K562 (cell line): Measurements from ENCODE around the gene OLAH. TPM values are rescaled to one million over a fixed set of nuclear protein-coding genes. Genes with fewer than 3 reads are reported as not detected.

Experiments used
- ATAC-seq: fragments of 200-7000 bp; cut with Tn5 transposase; 3 replicates; pipeline ENCODE4 v1.9.1; 2020; ENCODE audit warnings: moderate library complexity
- BruUV-seq: library from RNA; stranded (reverse); fragments of 400-500 nt; replicated peaks from 2 replicates; lab custom pipeline; 2021; lab: Mats Ljungman, UMichigan
- CTCF ChIA-PET: fragments of 300-600 bp; formaldehyde crosslinking; extraction: SDS; loops from one replicate; lab custom pipeline; 2021; ENCODE audit warnings: low intra/inter-chr PET ratio; lab: Yijun Ruan, JAX
- POLR2A ChIA-PET: fragments of 300-600, 350-650 bp; sonication (Branson Sonifier 250); formaldehyde crosslinking; extraction: SDS; loops from one replicate; lab custom pipeline; 2021; ENCODE audit warnings: antibody characterized with exemption, inconsistent platforms; lab: Yijun Ruan, JAX
- DNase-seq, 4 experiments: peaks; one replicate each; pipeline versions ENCODE4 v3.0.0 to v3.0.0-alpha.2; 2011 to 2018; ENCODE audit warnings: low spot score in 3 of 4, mixed read lengths in 3 of 4; ENCODE audit errors: extremely low read depth in 1 of 4
- FAIRE-seq: peaks from 2 replicates; lab custom pipeline; 2011; peaks lifted over from hg19 to GRCh38; lab: Jason Lieb, UNC
- H2AFZ ChIP-seq: 2 replicates; pipeline ENCODE4 v1.6.0; 2011; ENCODE audit warnings: low read depth, low read length, control low read depth, inconsistent platforms
- H3K27ac ChIP-seq: fragments of 200-600 bp; 3 replicates; pipeline ENCODE4 v1.8.0; 2011; ENCODE audit warnings: low read depth, mild to moderate bottlenecking, control low read depth, inconsistent platforms, low read length, moderate library complexity, mixed read lengths; ENCODE audit errors: extremely low read depth
- H3K27me3 ChIP-seq, 2 experiments: fragments of 300-600 bp in 1 of 2; 2 replicates in 1 of 2; 3 replicates in 1 of 2; pipeline versions ENCODE4 v1.6.0 to v1.8.0; 2011; ENCODE audit warnings: inconsistent platforms in 2 of 2, low read length in 2 of 2, mild to moderate bottlenecking in 1 of 2, mixed read lengths in 1 of 2, moderate library complexity in 1 of 2; ENCODE audit not compliant: control insufficient read depth in 2 of 2, insufficient read depth in 2 of 2
- H3K36me3 ChIP-seq: fragments of 300-600 bp; 3 replicates; pipeline ENCODE4 v1.8.0; 2011; ENCODE audit warnings: mild to moderate bottlenecking, low read length, inconsistent platforms; ENCODE audit not compliant: control insufficient read depth, insufficient read depth
- H3K4me1 ChIP-seq, 2 experiments: fragments of 200-600 bp in 1 of 2; replicated peaks in 1 of 2; 2 replicates in 1 of 2; 3 replicates in 1 of 2; pipeline versions ENCODE4 v1.5.1 to v1.8.0; 2011; ENCODE audit warnings: inconsistent platforms in 2 of 2, low read length in 2 of 2, mild to moderate bottlenecking in 1 of 2, mixed read lengths in 1 of 2, moderate library complexity in 1 of 2; ENCODE audit not compliant: control insufficient read depth in 2 of 2, insufficient read depth in 2 of 2
- H3K4me2 ChIP-seq: 2 replicates; pipeline ENCODE4 v1.6.1; 2011; ENCODE audit warnings: low read length, control low read depth, inconsistent platforms, mixed read lengths; ENCODE audit not compliant: insufficient read depth
- H3K4me3 ChIP-seq: fragments of 200-600 bp; sonication (generic), shearing (Covaris generic); 2 replicates; pipeline ENCODE4 v1.5.1; 2016; ENCODE audit warnings: control low read depth, inconsistent platforms
- H3K79me2 ChIP-seq: fragments of 200-600 bp; 3 replicates; pipeline ENCODE4 v1.8.0; 2011; ENCODE audit warnings: low read length, inconsistent platforms; ENCODE audit not compliant: control insufficient read depth, insufficient read depth
- H3K9ac ChIP-seq, 2 experiments: 2 replicates each; pipeline versions ENCODE4 v1.6.0 to v1.6.1; 2011; ENCODE audit warnings: low read depth in 2 of 2, low read length in 2 of 2, control low read depth in 1 of 2, inconsistent platforms in 1 of 2, mild to moderate bottlenecking in 1 of 2, mixed read lengths in 1 of 2; ENCODE audit not compliant: insufficient read depth in 1 of 2
- H3K9me1 ChIP-seq: one replicate; pipeline ENCODE4 v1.6.0; 2011; ENCODE audit warnings: inconsistent platforms, mild to moderate bottlenecking, low read length, moderate library complexity; ENCODE audit not compliant: control insufficient read depth, insufficient read depth
- H3K9me3 ChIP-seq: replicated peaks from 2 replicates; pipeline ENCODE4 v1.5.1; 2011; ENCODE audit warnings: low read depth, low read length, inconsistent platforms; ENCODE audit not compliant: control insufficient read depth, insufficient read depth
- H4K20me1 ChIP-seq: replicated peaks from 2 replicates; pipeline ENCODE4 v1.6.1; 2011; ENCODE audit warnings: low read length, inconsistent platforms, mixed read lengths; ENCODE audit not compliant: control insufficient read depth, insufficient read depth
- ATF1 ChIP-seq, 2 experiments: fragments of 450-650 bp in 1 of 2; IDR thresholded peaks; 2 replicates each; pipeline ENCODE4 v1.6.1; 2016; ENCODE audit warnings: missing compliant biosample characterization in 1 of 2, missing genetic modification characterization in 1 of 2
- CLOCK ChIP-seq: fragments of 250-450 bp; sonication (Bioruptor Pico); IDR thresholded peaks from 2 replicates; pipeline ENCODE4 v1.4.0; 2020; ENCODE audit warnings: mild to moderate bottlenecking, moderate library complexity, borderline replicate concordance
- GATA2 ChIP-seq: sonication (generic); formaldehyde crosslinking; IDR thresholded peaks from 2 replicates; pipeline ENCODE4 v1.4.0; 2020; ENCODE audit warnings: mild to moderate bottlenecking, missing genetic modification reagents
- PYGO2 ChIP-seq: fragments of 450-650 bp; IDR thresholded peaks from 2 replicates; pipeline ENCODE4 v1.6.1; 2016; ENCODE audit warnings: mild to moderate bottlenecking, missing genetic modification characterization, moderate library complexity, missing compliant biosample characterization
- THRAP3 ChIP-seq: fragments of 450-650 bp; IDR thresholded peaks from 2 replicates; pipeline ENCODE4 v1.6.1; 2016; ENCODE audit warnings: mild to moderate bottlenecking, inconsistent platforms, borderline replicate concordance
- ZFP30 ChIP-seq: fragments of 250-450 bp; sonication (Bioruptor Pico); IDR thresholded peaks from 2 replicates; pipeline ENCODE4 v1.8.0; 2022; ENCODE audit warnings: moderate library complexity, mild to moderate bottlenecking, inconsistent platforms, borderline replicate concordance
- ZNF766 ChIP-seq: fragments of 200-800 bp; sonication (Bioruptor generic); conservative IDR thresholded peaks from 2 replicates; pipeline ENCODE4 v1.6.1; 2016; ENCODE audit warnings: missing genetic modification characterization, missing compliant biosample characterization
- ZZZ3 ChIP-seq: fragments of 450-650 bp; IDR thresholded peaks from 2 replicates; pipeline ENCODE4 v1.6.1; 2016; ENCODE audit warnings: antibody characterized with exemption, mild to moderate bottlenecking, moderate library complexity
- WGBS: fragments of 100-300 bp; shearing (Covaris generic); methylation state at CpG from one replicate; pipeline ENCODE4 v1.1.6; 2016; ENCODE audit warnings: low coverage, mixed read lengths; ENCODE audit not compliant: insufficient coverage; ENCODE audit errors: missing lambda C conversion rate; 5-methylcytosine and 5-hydroxymethylcytosine counted together
- in situ Hi-C: fragments of 300-500 bp; cut with MboI; formaldehyde crosslinking; loops from 4 replicates; pipeline ENCODE4 v1.15.0; 2018; ENCODE audit warnings: inconsistent platforms, mixed read lengths
- intact Hi-C: fragments of 100-400 bp; cut with micrococcal nuclease; formaldehyde crosslinking; loops from 2 replicates; pipeline ENCODE4 v1.14.2; 2022
- polyA plus RNA-seq, 8 experiments: library from polyadenylated mRNA; depleted of rRNA in 4 of 8; stranded (reverse) in 5 of 8; unstranded in 3 of 8; fragments of >200 nt; fragmentation: Nextera tagmentation in 2 of 8; fragmentation: Illumina TruSeq in 1 of 8; extraction: Ambion mirVana in 2 of 8; extraction: Trizol in 1 of 8; gene quantifications; 2 replicates each; pipeline versions ENCODE4 v1.2.1 to v1.2.3, GENCODE V29; 2011 to 2014; ENCODE audit warnings: inconsistent platforms in 1 of 8, missing spikeins in 1 of 8
- total RNA-seq, 7 experiments: library from RNA; depleted of rRNA in 6 of 7; stranded (reverse); fragments of >200 nt in 6 of 7; fragmentation: Illumina TruSeq in 2 of 7; extraction: Trizol in 2 of 7; gene quantifications; 2 replicates each; pipeline versions ENCODE4 v1.2.1 to v1.2.3, GENCODE V29; 2011 to 2021; ENCODE audit warnings: low replicate concordance in 1 of 7

Gene OLAH
- total and polyA plus RNA-seq, 9 of the 15 experiments (the other 6 are each of a cell fraction or from before 2014, with no cell fraction given): 0.11 to 0.45 (median 0.18) TPM; not detected in 3

GRCh38 chr10:15099886-15100285, 56.1 kb downstream of the OLAH start:
- ATAC-seq (no peak), DNase-seq (no peak), FAIRE-seq (no peak)
- Histone ChIP-seq H3K9me1 (no peaks in the 10 kb centered on the region), H3K79me2 (peaks cover 54% of the 10 kb centered on the region), H3K27me3 (no peaks in the 10 kb centered on the region), H3K4me1 (peaks cover 11 to 26% of the 10 kb centered on the region in 2 experiments; a peak in 4 of 5 replicates), H3K4me2 (no peak overlapping the region), H3K36me3 (peaks cover 56% of the 10 kb centered on the region), H2AFZ (no peak overlapping the region), H3K9me3 (no peaks in the 10 kb centered on the region), H3K4me3 (no peak overlapping the region), H4K20me1 (peaks cover 9% of the 10 kb centered on the region; the same call in 1 of the 2 replicates), H3K9ac (no peak overlapping the region), H3K27ac (no peak overlapping the region)
- TF ChIP-seq CLOCK (CRISPR knock-in tag): no peak
- TF ChIP-seq ATF1 (CRISPR knock-in tag; IDR thresholded peaks at IDR 0.05): no peak
- no peak for TF ChIP-seq ATF1 (tag; IDR thresholded peaks at IDR 0.05)
- TF ChIP-seq GATA2: no peak
- no peak for TF ChIP-seq PYGO2
- TF ChIP-seq ZFP30 (CRISPR knock-in tag): no peak
- no peak for TF ChIP-seq ZNF766 (CRISPR knock-in tag)
- no peak for TF ChIP-seq THRAP3
- no peak for TF ChIP-seq ZZZ3
- no TSS peak for BruUV-seq
- intact Hi-C loops: loop anchor here (10.0 kb wide), 1 partner anchor 565 kb away; no protein-coding TSS in a partner anchor
- CTCF ChIA-PET: no interaction called here
- WGBS: 60% methylated on average over 4 of the region's 4 CpGs
- in situ Hi-C loops: loop anchor here (5.0 kb wide), 1 partner anchor 113 kb away; no protein-coding TSS in a partner anchor
- POLR2A ChIA-PET: interaction anchor here (1.0 to 1.5 kb wide), 3 partner anchors 8 to 16 kb away, joined by 3 to 4 read pairs (median 3); no protein-coding TSS in a partner anchor
